CD14-positive monocyte (primary cell): ENCODE measurements around the gene GPR15. TPM values are rescaled to one million over a fixed set of nuclear protein-coding genes. Genes with fewer than 3 reads are reported as not detected.

Experiments
- DNase-seq, 3 donors: peaks; one replicate each; pipeline ENCODE4 v3.0.0-alpha.2; 2011 to 2022
- H2AFZ ChIP-seq: 2 replicates; pipeline ENCODE4 v1.6.0; 2012; ENCODE audit warnings: mild to moderate bottlenecking, low read depth, low read length, inconsistent platforms; ENCODE audit not compliant: insufficient read depth, poor library complexity, severe bottlenecking
- H3K27ac ChIP-seq, 2 donors: 1 replicate in 1 of 2; 2 replicates in 1 of 2; pipeline ENCODE4 v1.5.1; 2012 to 2013; ENCODE audit warnings: low read length in 2 of 2, control low read depth in 1 of 2, inconsistent platforms in 1 of 2, low read depth in 1 of 2, mild to moderate bottlenecking in 1 of 2
- H3K27me3 ChIP-seq, 2 donors: one replicate each; pipeline versions ENCODE4 v1.6.0 to v1.6.1; 2011 to 2013; ENCODE audit warnings: low read length in 2 of 2; ENCODE audit not compliant: control insufficient read depth in 2 of 2, insufficient read depth in 2 of 2
- H3K36me3 ChIP-seq, 2 donors: replicated peaks in 1 of 2; 1 replicate in 1 of 2; 2 replicates in 1 of 2; pipeline versions ENCODE4 v1.5.1 to v1.6.1; 2012 to 2013; ENCODE audit warnings: low read length in 2 of 2, control low read depth in 1 of 2, inconsistent platforms in 1 of 2, mild to moderate bottlenecking in 1 of 2; ENCODE audit not compliant: insufficient read depth in 2 of 2, control insufficient read depth in 1 of 2
- H3K4me1 ChIP-seq, 2 donors: 1 replicate in 1 of 2; 2 replicates in 1 of 2; pipeline versions ENCODE4 v1.5.1 to v1.6.1; 2012 to 2013; ENCODE audit warnings: low read length in 2 of 2, control low read depth in 1 of 2, inconsistent platforms in 1 of 2, mild to moderate bottlenecking in 1 of 2, moderate library complexity in 1 of 2; ENCODE audit not compliant: insufficient read depth in 2 of 2, control insufficient read depth in 1 of 2
- H3K4me2 ChIP-seq: replicated peaks from 2 replicates; pipeline ENCODE3; 2012; ENCODE audit warnings: low read length, moderate library complexity, mild to moderate bottlenecking; ENCODE audit not compliant: poor library complexity, severe bottlenecking; ENCODE audit errors: extremely low read depth
- H3K4me3 ChIP-seq, 3 experiments: fragments of 200-600 bp in 1 of 3; sonication (generic) in 1 of 3; replicated peaks in 1 of 3; 1 replicate in 2 of 3; 2 replicates in 1 of 3; pipeline ENCODE4 v1.5.1; 2011 to 2013; ENCODE audit warnings: low read length in 3 of 3, mild to moderate bottlenecking in 3 of 3, control low read depth in 2 of 3, low read depth in 2 of 3, inconsistent platforms in 1 of 3, moderate library complexity in 1 of 3
- H3K79me2 ChIP-seq: 2 replicates; pipeline ENCODE4 v1.6.0; 2012; ENCODE audit warnings: mild to moderate bottlenecking, control low read depth, inconsistent platforms, low read length, moderate library complexity; ENCODE audit not compliant: insufficient read depth
- H3K9ac ChIP-seq: 2 replicates; pipeline ENCODE4 v1.6.0; 2017; ENCODE audit warnings: low read length, mild to moderate bottlenecking; ENCODE audit not compliant: insufficient read depth, poor library complexity, severe bottlenecking
- H3K9me3 ChIP-seq, 2 donors: replicated peaks in 1 of 2; 1 replicate in 1 of 2; 2 replicates in 1 of 2; pipeline versions ENCODE4 v1.5.1 to v1.6.1; 2012 to 2013; ENCODE audit warnings: low read length in 2 of 2, control low read depth in 1 of 2; ENCODE audit not compliant: control insufficient read depth in 1 of 2, insufficient read depth in 1 of 2
- H4K20me1 ChIP-seq: 2 replicates; pipeline ENCODE4 v1.6.0; 2012; ENCODE audit warnings: mild to moderate bottlenecking, low read length, control low read depth, moderate library complexity; ENCODE audit not compliant: insufficient read depth
- H3K27ac Mint-ChIP-seq, 7 donors: one replicate each; pipeline ENCODE4 v1.8.0; 2020; ENCODE audit warnings: mild to moderate bottlenecking in 7 of 7, mixed read lengths in 7 of 7, moderate library complexity in 6 of 7, inconsistent platforms in 2 of 7
- H3K27me3 Mint-ChIP-seq, 3 donors: one replicate each; pipeline ENCODE4 v1.8.0; 2021 to 2022; ENCODE audit warnings: low read depth in 3 of 3, mild to moderate bottlenecking in 3 of 3, mixed read lengths in 3 of 3, moderate library complexity in 3 of 3, inconsistent platforms in 1 of 3
- H3K36me3 Mint-ChIP-seq, 2 donors: one replicate each; pipeline ENCODE4 v1.8.0; 2020; ENCODE audit warnings: mixed read lengths in 2 of 2, inconsistent platforms in 1 of 2, mild to moderate bottlenecking in 1 of 2
- H3K4me1 Mint-ChIP-seq: one replicate; pipeline ENCODE4 v1.8.0; 2020; ENCODE audit warnings: mild to moderate bottlenecking, mixed read lengths
- H3K4me3 Mint-ChIP-seq, 2 donors: one replicate each; pipeline ENCODE4 v1.8.0; 2020; ENCODE audit warnings: mild to moderate bottlenecking in 2 of 2, mixed read lengths in 2 of 2, moderate library complexity in 1 of 2
- H3K9me3 Mint-ChIP-seq, 7 donors: one replicate each; pipeline ENCODE4 v1.8.0; 2020 to 2022; ENCODE audit warnings: mixed read lengths in 7 of 7, mild to moderate bottlenecking in 6 of 7, moderate library complexity in 6 of 7, inconsistent platforms in 2 of 7
- WGBS: methylation state at CpG from one replicate; pipeline ENCODE4 v1.1.5; 2013; ENCODE audit warnings: missing lambda C conversion rate; ENCODE audit not compliant: insufficient coverage; 5-methylcytosine and 5-hydroxymethylcytosine counted together
- intact Hi-C, 2 donors: fragments of 100-400 bp; cut with micrococcal nuclease; formaldehyde crosslinking; loops; one replicate each; pipeline versions ENCODE4 v1.15.0 to v1.15.1; 2023
- polyA plus RNA-seq, 3 donors: library from polyadenylated mRNA; depleted of rRNA in 1 of 3; unstranded in 2 of 3; stranded (reverse) in 1 of 3; fragments of 300-500 nt in 2 of 3; fragments of >200 nt in 1 of 3; fragmentation: Illumina TruSeq in 2 of 3; gene quantifications; 1 replicate in 2 of 3; 2 replicates in 1 of 3; pipeline ENCODE4 v1.2.3, GENCODE V29; 2012 to 2021
- TF ChIP-seq, protein P1 (sequence below): fragments of 200-600 bp; IDR thresholded peaks from one replicate; pipeline ENCODE4 v1.8.0; 2022; ENCODE audit warnings: antibody characterized with exemption, mild to moderate bottlenecking

GPR15 gene
- polyA plus RNA-seq, 3 donors = not detected

DNA sequence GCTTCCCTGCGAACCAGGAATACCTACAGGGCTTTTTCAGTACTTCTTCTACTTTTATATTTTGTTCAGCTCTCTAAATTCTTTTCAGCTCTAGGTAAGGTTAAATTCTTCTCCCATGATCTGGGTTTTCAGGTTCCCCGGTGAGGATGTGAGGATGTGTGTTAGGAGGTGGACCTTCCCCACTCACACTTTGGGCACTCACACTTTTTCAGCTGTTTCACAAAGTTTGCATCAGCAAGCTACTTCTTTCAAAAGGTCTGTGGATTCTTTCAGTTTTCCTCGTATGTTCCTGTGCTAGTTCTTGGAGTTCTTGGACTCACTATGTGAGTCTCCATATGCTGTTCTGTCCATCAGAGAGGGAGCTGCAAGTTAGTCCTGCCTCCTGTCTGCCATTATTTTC lies 48.2 kb upstream of the GPR15 start:
- no peaks in the 10 kb centered on the region for H3K4me1 Mint-ChIP-seq
- H3K4me3 Mint-ChIP-seq = no peak overlapping the region
- no peak overlapping the region for H3K27ac ChIP-seq
- no peaks in the 10 kb centered on the region for H3K36me3 ChIP-seq
- H3K9me3 Mint-ChIP-seq = peaks cover 14 to 41% (median 20%) of the 10 kb centered on the region in 7 donors
- H3K4me2 ChIP-seq = no peak overlapping the region
- peaks cover 4 to 11% of the 10 kb centered on the region in 2 donors for H3K9me3 ChIP-seq
- WGBS = 80% methylated on average over 1 of the region's 3 CpGs
- peaks cover 0 to 3% (median 2%) of the 10 kb centered on the region in 3 donors for H3K27me3 Mint-ChIP-seq
- H3K79me2 ChIP-seq = no peaks in the 10 kb centered on the region
- TF ChIP-seq, protein P1, sequence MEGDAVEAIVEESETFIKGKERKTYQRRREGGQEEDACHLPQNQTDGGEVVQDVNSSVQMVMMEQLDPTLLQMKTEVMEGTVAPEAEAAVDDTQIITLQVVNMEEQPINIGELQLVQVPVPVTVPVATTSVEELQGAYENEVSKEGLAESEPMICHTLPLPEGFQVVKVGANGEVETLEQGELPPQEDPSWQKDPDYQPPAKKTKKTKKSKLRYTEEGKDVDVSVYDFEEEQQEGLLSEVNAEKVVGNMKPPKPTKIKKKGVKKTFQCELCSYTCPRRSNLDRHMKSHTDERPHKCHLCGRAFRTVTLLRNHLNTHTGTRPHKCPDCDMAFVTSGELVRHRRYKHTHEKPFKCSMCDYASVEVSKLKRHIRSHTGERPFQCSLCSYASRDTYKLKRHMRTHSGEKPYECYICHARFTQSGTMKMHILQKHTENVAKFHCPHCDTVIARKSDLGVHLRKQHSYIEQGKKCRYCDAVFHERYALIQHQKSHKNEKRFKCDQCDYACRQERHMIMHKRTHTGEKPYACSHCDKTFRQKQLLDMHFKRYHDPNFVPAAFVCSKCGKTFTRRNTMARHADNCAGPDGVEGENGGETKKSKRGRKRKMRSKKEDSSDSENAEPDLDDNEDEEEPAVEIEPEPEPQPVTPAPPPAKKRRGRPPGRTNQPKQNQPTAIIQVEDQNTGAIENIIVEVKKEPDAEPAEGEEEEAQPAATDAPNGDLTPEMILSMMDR = no peak
- no peaks in the 10 kb centered on the region for H3K36me3 Mint-ChIP-seq
- H3K4me3 ChIP-seq = no peak overlapping the region
- no peak overlapping the region for H3K9ac ChIP-seq
- H3K27ac Mint-ChIP-seq = no peak overlapping the region
- intact Hi-C loops = no loop called here
- H2AFZ ChIP-seq = no peak overlapping the region
- no peaks in the 10 kb centered on the region for H4K20me1 ChIP-seq
- no peaks in the 10 kb centered on the region for H3K27me3 ChIP-seq
- no peak for DNase-seq
- H3K4me1 ChIP-seq = no peaks in the 10 kb centered on the region

DNA sequence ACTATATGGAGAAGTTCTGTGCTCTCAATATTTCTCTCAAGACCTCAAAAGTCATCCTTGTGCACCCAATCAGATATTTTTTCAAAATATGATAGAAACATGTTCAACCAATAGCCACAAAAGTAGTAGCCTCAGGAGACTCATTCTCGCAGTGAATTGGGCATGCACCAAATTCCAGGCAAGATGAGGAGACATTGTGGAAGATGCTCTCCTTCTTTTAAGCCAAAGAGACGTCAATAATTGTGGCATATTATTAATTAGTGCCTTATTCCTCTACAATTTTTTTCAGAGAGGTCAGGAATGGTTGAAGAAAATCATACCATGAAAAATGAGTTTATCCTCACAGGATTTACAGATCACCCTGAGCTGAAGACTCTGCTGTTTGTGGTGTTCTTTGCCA lies 34.4 kb upstream of the GPR15 start, which contains the start of gene OR5K2:
Gene OR5K2 (plus strand): TSS at position 301 of the 400 bp plus-strand sequence. CDS start 0 bp downstream, at position 301.
- Histone ChIP-seq H3K27me3 (peaks cover 0 to 3% of the 10 kb centered on the region in 2 donors), H3K27ac (no peak within 1 kb of the TSS), H3K36me3 (no peaks in the 10 kb centered on the region), H3K4me3 (no peak within 1 kb of the TSS), H3K9ac (no peak within 1 kb of the TSS), H3K9me3 (no peaks in the 10 kb centered on the region), H3K4me1 (no peaks in the 10 kb centered on the region), H2AFZ (no peak within 1 kb of the TSS), H4K20me1 (no peaks in the 10 kb centered on the region), H3K79me2 (no peaks in the 10 kb centered on the region), H3K4me2 (no peak within 1 kb of the TSS)
- DNase-seq = no peak
- TF ChIP-seq, protein P1 = no peak
- Mint-ChIP-seq H3K27me3 (peaks cover 1 to 9% (median 4%) of the 10 kb centered on the region in 3 donors), H3K4me1 (no peaks in the 10 kb centered on the region), H3K27ac (no peak within 1 kb of the TSS), H3K4me3 (no peak within 1 kb of the TSS), H3K9me3 (peaks cover 0 to 1% (median 0%) of the 10 kb centered on the region in 7 donors), H3K36me3 (no peaks in the 10 kb centered on the region)
- intact Hi-C loops = no loop called here
- 100% methylated on average over 1 of the region's 2 CpGs for WGBS
